GM13976 (cell line): ENCODE data around the gene DZANK1.

Experiments
- DNase-seq: peaks from one replicate; pipeline ENCODE4 v3.0.0; 2012; ENCODE audit warnings: low spot score
- in situ Hi-C: fragments of 300-500 bp; cut with MboI; formaldehyde crosslinking; loops from one replicate; pipeline ENCODE4 v1.12.0; 2022; ENCODE audit warnings: low sequenced_read_pairs, mixed read lengths, inconsistent platforms; ENCODE audit not compliant: unreplicated experiment
- TF ChIP-seq, protein P1 (sequence below): IDR thresholded peaks from 2 replicates; pipeline ENCODE4 v1.5.1; 2012; ENCODE audit warnings: borderline replicate concordance, mild to moderate bottlenecking; ENCODE audit not compliant: insufficient read depth; ENCODE audit errors: extremely low read depth, missing control alignments, control extremely low read depth

Gene DZANK1

DNA sequence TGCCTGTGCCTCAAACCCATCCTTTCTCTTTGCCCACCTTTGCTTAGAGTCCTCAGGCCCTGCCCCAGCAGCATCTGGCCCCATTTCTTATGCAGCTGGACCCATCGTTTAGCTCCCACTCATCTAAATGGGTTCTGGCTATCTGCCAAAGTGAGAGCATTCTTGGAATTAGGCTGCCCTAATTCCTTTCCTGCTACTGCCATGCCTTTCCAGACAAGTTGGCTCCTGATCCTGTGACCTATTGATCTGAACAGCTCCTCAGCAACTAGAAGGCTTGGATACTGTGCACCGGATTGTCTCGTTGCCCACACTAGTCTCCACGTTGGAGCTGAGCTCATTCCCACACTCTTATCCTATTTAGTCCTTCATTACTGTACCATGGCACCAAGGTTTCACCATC is 22.9 kb downstream of the DZANK1 start:
- TF ChIP-seq, protein P1, sequence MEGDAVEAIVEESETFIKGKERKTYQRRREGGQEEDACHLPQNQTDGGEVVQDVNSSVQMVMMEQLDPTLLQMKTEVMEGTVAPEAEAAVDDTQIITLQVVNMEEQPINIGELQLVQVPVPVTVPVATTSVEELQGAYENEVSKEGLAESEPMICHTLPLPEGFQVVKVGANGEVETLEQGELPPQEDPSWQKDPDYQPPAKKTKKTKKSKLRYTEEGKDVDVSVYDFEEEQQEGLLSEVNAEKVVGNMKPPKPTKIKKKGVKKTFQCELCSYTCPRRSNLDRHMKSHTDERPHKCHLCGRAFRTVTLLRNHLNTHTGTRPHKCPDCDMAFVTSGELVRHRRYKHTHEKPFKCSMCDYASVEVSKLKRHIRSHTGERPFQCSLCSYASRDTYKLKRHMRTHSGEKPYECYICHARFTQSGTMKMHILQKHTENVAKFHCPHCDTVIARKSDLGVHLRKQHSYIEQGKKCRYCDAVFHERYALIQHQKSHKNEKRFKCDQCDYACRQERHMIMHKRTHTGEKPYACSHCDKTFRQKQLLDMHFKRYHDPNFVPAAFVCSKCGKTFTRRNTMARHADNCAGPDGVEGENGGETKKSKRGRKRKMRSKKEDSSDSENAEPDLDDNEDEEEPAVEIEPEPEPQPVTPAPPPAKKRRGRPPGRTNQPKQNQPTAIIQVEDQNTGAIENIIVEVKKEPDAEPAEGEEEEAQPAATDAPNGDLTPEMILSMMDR, result no peak
- in situ Hi-C loops, result no loop called here
- DNase-seq, result no peak

DNA sequence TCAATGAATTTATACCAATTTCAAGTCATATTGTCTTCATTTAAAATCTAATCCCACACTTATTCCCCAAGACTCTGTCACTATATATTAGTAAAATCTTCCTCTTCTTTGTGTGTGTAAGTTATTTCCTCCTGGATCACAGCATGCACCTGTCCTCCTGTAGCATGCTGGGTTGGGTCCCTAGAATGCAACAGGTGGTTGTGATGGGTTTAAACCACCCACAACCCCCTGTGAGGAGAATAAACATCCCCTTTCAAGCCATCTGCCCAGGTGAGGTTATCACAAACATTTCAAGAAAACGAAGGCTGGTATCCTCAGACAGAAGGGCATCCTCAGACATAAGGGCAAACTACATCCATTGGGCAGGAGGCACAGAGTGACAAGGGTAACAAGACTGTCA is 26.4 kb downstream of the DZANK1 start:
- TF ChIP-seq, protein P1, result no peak
- in situ Hi-C loops, result no loop called here
- no peak for DNase-seq

DNA sequence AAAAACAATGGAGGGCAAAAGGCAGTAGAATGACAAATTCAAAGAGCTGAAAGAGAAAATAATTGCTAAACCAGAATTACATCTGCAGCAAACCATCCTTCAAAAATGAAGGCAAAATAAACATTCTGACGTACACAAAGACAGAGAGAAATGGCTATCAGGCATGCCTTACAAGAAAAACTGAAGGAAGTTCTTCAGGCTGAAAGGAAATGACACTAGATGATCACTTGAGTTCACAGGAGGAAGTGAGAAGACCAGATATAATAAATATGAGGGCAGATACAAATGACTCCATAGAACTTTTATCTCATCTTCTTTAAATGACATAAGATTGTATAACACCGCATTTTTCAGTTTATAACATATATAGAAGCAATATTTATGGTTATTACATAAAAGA is 30.0 kb downstream of the DZANK1 start:
- TF ChIP-seq, protein P1, result no peak
- no peak for DNase-seq
- in situ Hi-C loops, result no loop called here

DNA sequence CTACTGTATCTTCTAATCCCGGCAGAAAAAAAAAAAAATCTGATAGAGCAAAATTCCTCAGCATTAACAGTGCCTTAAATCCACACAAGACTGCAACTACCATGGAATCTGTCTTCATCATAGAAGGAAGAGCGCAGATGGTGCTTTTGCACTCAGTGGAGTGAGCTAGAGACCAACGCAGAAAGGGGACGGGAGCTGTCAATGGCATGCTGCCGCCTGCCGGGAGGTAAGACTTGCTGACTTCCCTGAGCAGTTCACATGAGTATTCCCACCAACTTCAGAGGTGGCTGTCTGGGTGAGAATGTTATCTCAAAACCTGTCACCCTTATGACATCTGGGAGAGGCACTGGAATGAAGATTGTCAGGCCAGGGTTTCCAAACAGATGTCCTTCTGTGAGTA is 35.6 kb downstream of the DZANK1 start:
- in situ Hi-C loops, result no loop called here
- no peak for DNase-seq
- TF ChIP-seq, protein P1, result no peak

DNA sequence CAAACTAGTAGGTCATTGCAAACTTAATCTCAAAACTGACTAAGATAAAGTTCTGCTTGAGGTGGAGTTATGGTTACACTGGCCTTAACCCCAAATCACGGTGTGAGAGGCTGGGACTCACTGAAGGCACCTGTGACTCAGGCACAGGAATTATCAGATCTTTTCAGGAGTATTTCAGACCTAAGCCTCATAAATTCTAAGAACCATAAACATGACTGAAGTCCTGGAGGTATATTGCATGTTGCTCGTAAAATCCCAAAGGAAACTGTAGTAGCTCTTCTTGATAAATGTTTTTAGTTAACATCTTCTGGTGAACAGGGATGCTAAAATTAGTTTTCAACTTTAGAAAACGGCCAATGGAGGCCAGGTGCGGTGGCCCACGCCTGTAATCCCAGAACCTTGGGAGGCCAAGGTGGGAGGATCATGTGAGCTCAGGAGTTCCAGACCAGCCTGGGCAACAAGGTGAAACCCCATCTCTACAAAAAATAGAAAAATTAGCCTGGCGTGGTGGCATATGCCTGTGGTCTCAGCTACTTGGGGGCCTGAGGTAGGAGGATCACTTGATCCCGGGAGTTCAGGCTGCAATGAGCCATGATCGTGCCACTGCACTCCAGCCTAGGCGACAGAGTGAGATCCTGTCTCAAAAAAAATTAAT is 36.5 kb downstream of the DZANK1 start:
- in situ Hi-C loops, result no loop called here
- TF ChIP-seq, protein P1, result no peak
- DNase-seq, result no peak

DNA sequence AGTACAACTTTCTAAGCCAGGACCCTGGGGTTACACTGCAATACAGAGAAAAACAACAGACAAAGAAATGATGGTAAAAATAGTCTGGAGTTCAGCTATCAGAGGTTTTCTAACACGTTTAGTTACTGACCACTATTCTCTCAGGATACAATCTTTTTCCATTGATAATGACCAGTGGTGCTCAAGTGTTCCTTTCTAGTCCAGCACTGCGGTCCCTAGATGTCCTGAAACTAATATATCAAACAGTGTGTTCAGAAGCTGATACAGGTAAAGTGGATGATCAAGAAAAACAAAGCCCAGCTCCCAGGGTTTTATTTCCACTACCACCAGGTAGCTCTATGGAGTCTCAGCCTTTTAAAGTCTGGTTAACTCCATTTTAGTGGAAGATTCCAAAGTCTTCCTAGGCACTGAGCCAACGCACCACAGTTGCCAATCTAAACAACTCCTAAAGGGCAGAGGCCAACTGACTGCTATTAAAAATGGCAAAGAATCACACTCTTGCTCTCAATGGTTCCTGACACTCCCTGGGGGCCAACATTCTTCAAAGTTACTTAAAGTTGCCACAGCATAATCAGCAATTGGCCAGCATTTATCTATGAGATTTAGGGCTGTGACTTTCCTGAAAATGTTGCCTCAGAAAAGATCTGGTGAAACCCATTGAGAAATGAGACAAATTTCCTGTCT is 38.2 kb downstream of the DZANK1 start:
- TF ChIP-seq, protein P1, result no peak
- DNase-seq, result no peak
- in situ Hi-C loops, result no loop called here
